ENCODE measurements around the gene NOTCH2. TPM values are rescaled to one million over a fixed set of nuclear protein-coding genes. Genes with fewer than 3 reads are reported as not detected.

Gene NOTCH2
- total RNA-seq, 2 donors from 2014 or later = 171 to 190 TPM

DNA sequence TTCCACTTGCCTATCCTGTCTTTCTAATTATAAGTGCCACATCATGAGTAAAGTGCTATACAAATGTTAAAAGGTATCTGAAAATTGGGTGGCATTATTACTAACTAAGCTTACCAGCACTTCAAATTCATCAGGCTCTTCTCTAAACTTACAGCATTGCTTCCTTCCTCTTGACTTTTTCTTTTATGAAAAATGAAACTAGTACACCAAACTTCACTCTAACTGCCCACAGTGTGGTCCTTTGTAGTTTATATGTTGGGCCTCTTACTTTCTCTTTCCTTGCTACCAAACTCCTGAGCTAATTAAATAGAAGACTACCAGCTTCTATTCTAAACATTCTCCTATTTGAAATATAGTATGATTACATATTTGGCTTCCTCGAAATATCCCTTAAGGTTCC is 81.8 kb downstream of the NOTCH2 start:
- Histone ChIP-seq H3K27ac (peak overlapping the region; percentile 57 to 59), H3K27me3 (replicated peaks; ENCODE audit: insufficient read depth) (no peaks in the 10 kb centered on the region), H3K36me3 (peaks cover 3% of the 10 kb centered on the region), H3K4me1 (ENCODE audit: control insufficient read depth in 1 of 2, low read depth in 2 of 2) (peaks cover 21 to 59% of the 10 kb centered on the region in 2 donors), H3K4me3 (no peak overlapping the region), H3K9me3 (no peaks in the 10 kb centered on the region)
- no peak for DNase-seq (ENCODE audit: low spot score)
- no peak for ATAC-seq (ENCODE audit: insufficient number of reproducible peaks, low FRiP score, low read depth)
- no peak for TF ChIP-seq CTCF (IDR thresholded peaks at IDR 0.05)

DNA sequence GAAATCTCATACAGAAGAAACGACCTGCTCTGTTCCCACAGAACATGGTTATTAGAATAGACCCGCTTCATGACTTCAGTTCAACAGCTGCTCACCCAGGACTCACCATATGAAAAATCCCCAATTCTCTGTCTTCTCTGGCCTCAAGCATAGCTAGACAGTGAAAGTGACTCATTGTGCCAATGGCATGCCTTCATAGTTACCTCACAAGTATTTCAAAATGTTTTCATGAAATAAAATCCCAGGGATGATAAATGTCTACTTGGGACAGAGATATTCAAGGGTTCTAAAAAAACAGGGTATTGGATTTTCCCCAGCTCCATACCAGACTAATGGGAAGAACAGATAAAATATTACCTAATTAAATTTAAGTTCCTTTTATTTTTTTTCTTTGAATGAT is 82.3 kb downstream of the NOTCH2 start:
- H3K4me1 ChIP-seq (ENCODE audit: control insufficient read depth in 1 of 2, low read depth in 2 of 2) = peaks cover 27 to 65% of the 10 kb centered on the region in 2 donors
- peak; percentile 91 for ATAC-seq (ENCODE audit: insufficient number of reproducible peaks, low FRiP score, low read depth)
- H3K9me3 ChIP-seq = no peaks in the 10 kb centered on the region
- H3K27me3 ChIP-seq (replicated peaks; ENCODE audit: insufficient read depth) = no peaks in the 10 kb centered on the region
- DNase-seq (ENCODE audit: low spot score) = no peak
- peak overlapping the region; percentile 57 to 59 for H3K27ac ChIP-seq
- TF ChIP-seq CTCF (IDR thresholded peaks at IDR 0.05) = no peak
- no peak overlapping the region for H3K4me3 ChIP-seq
- peaks cover 3% of the 10 kb centered on the region for H3K36me3 ChIP-seq

GRCh38 chr1:119986007-119986497 is 83.4 kb downstream of the NOTCH2 start:
- Histone ChIP-seq H3K27me3 (replicated peaks; ENCODE audit: insufficient read depth) (no peaks in the 10 kb centered on the region), H3K27ac (peak overlapping the region; percentile 57 to 59), H3K36me3 (peaks cover 3% of the 10 kb centered on the region), H3K4me3 (no peak overlapping the region), H3K9me3 (no peaks in the 10 kb centered on the region), H3K4me1 (ENCODE audit: control insufficient read depth in 1 of 2, low read depth in 2 of 2) (peaks cover 33 to 75% of the 10 kb centered on the region in 2 donors)
- no peak for ATAC-seq (ENCODE audit: insufficient number of reproducible peaks, low FRiP score, low read depth)
- no peak for TF ChIP-seq CTCF (IDR thresholded peaks at IDR 0.05)
- DNase-seq (ENCODE audit: low spot score) = no peak

GRCh38 chr1:119984771-119985170 is 84.7 kb downstream of the NOTCH2 start:
- H3K4me3 ChIP-seq = no peak overlapping the region
- TF ChIP-seq CTCF (IDR thresholded peaks at IDR 0.05) = no peak
- peaks cover 33 to 82% of the 10 kb centered on the region in 2 donors for H3K4me1 ChIP-seq (ENCODE audit: control insufficient read depth in 1 of 2, low read depth in 2 of 2)
- no peaks in the 10 kb centered on the region for H3K9me3 ChIP-seq
- no peaks in the 10 kb centered on the region for H3K27me3 ChIP-seq (replicated peaks; ENCODE audit: insufficient read depth)
- H3K36me3 ChIP-seq = peaks cover 3% of the 10 kb centered on the region
- no peak for DNase-seq (ENCODE audit: low spot score)
- ATAC-seq (ENCODE audit: insufficient number of reproducible peaks, low FRiP score, low read depth) = no peak
- H3K27ac ChIP-seq = peak overlapping the region in 1 of 2 donors; percentile 12

DNA sequence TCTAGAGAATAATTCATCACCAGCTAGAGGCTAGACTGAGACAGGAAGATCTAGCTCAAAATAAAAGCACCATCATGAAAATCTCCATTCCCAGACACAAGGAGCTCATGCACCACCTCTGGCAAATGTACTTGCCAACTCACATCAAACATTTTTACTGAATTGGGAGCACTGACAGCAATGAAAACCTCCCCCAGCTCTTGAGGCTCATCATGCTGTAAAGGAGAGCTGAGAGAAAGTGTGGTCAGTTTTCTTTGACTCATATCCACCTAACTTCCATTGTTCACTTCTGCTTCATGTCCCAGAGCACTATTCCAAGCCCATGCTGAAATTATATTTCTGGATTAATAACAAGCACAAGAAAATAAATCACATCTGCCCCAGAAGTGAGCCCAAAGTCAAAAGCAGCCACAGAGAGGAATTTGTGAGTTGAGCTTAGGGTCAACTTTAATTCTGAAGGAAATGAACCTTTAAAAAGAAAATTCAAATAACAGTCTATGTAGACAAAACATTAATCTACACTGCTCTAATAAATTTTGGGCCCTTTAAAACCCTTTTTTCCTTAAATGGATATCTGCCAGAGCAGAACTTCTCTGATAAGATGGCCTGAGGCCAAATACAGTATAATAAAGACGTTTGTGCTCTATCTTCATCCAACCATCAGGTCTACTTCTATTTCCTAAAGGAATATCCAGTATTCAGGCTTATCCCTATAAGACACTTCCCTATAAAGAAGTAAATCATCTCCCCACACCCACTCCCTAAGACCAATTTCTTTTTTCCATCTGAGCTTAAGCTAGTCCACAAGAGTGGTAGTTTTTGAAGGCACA is 87.3 kb downstream of the NOTCH2 start:
- DNase-seq (ENCODE audit: low spot score) (no peak), ATAC-seq (ENCODE audit: insufficient number of reproducible peaks, low FRiP score, low read depth) (no peak)
- TF ChIP-seq CTCF (IDR thresholded peaks at IDR 0.05) = no peak

More for the DNA sequence above, 87.3 kb downstream of the NOTCH2 start:
- no peaks in the 10 kb centered on the region for H3K27me3 ChIP-seq (replicated peaks; ENCODE audit: insufficient read depth)
- H3K27ac ChIP-seq = peak overlapping the region; percentile 61 to 62
- peaks cover 19 to 73% of the 10 kb centered on the region in 2 donors for H3K4me1 ChIP-seq (ENCODE audit: control insufficient read depth in 1 of 2, low read depth in 2 of 2)
- no peaks in the 10 kb centered on the region for H3K9me3 ChIP-seq
- peaks cover 3% of the 10 kb centered on the region for H3K36me3 ChIP-seq
- no peak overlapping the region for H3K4me3 ChIP-seq

Measured in thoracic aorta (tissue), 2 donors.